Liver (tissue), 3 donors: ENCODE results near the gene STK11IP.

Source experiments
- CTCF ChIP-seq: fragments of 150-350 bp; IDR thresholded peaks from 2 replicates; pipeline ENCODE4 v1.5.1; 2017; ENCODE audit warnings: improper control_type of control experiment, low read depth, low read length; ENCODE audit not compliant: missing input control
- FOXA1 ChIP-seq: IDR thresholded peaks from 2 replicates; pipeline ENCODE4 v1.6.1; 2016; ENCODE audit warnings: antibody characterized with exemption
- GABPA ChIP-seq, 2 donors: IDR thresholded peaks in 1 of 2; conservative IDR thresholded peaks in 1 of 2; 2 replicates each; pipeline ENCODE4 v1.6.1; 2016; ENCODE audit warnings: antibody characterized with exemption in 2 of 2, mild to moderate bottlenecking in 1 of 2, moderate library complexity in 1 of 2
- HNF4G ChIP-seq: IDR thresholded peaks from 2 replicates; pipeline ENCODE4 v1.6.1; 2016; ENCODE audit warnings: antibody characterized with exemption
- JUND ChIP-seq, 2 donors: IDR thresholded peaks; 2 replicates each; pipeline ENCODE4 v1.6.1; 2016; ENCODE audit warnings: antibody characterized with exemption in 2 of 2
- MAX ChIP-seq: IDR thresholded peaks from 2 replicates; pipeline ENCODE4 v1.6.1; 2016; ENCODE audit warnings: antibody characterized with exemption
- NR2F2 ChIP-seq: IDR thresholded peaks from 2 replicates; pipeline ENCODE4 v1.6.1; 2016; ENCODE audit warnings: antibody characterized with exemption
- RAD21 ChIP-seq, 2 donors: IDR thresholded peaks; 2 replicates each; pipeline ENCODE4 v1.6.1; 2016; ENCODE audit warnings: antibody characterized with exemption in 2 of 2, mild to moderate bottlenecking in 2 of 2
- SP1 ChIP-seq: IDR thresholded peaks from 2 replicates; pipeline ENCODE4 v1.6.1; 2018; ENCODE audit warnings: antibody characterized with exemption, mild to moderate bottlenecking
- TAF1 ChIP-seq: conservative IDR thresholded peaks from 2 replicates; pipeline ENCODE4 v1.6.1; 2016; ENCODE audit warnings: antibody characterized with exemption, mild to moderate bottlenecking
- TF ChIP-seq, protein P1 (sequence below): IDR thresholded peaks from 2 replicates; pipeline ENCODE4 v1.6.1; 2016; ENCODE audit warnings: antibody characterized with exemption, mild to moderate bottlenecking
- TF ChIP-seq, protein P2 (sequence below): IDR thresholded peaks from 2 replicates; pipeline ENCODE4 v1.6.1; 2016; ENCODE audit warnings: antibody characterized with exemption
- TF ChIP-seq, protein P3 (sequence below): IDR thresholded peaks from 2 replicates; pipeline ENCODE4 v1.6.1; 2016; ENCODE audit warnings: antibody characterized with exemption
- donor health status: healthy.
- donor health status: healthy.

GRCh38 chr2:219569041-219569440, 28.6 kb upstream of the STK11IP start:
- no peak for TF ChIP-seq CTCF
- TF ChIP-seq JUND (IDR thresholded peaks at IDR 0.05): no peak
- no peak for TF ChIP-seq MAX
- TF ChIP-seq FOXA1: no peak
- no peak for TF ChIP-seq GABPA (IDR thresholded peaks at IDR 0.05 in 1 of 2, conservative IDR thresholded peaks at IDR 0.05 in 1 of 2)
- TF ChIP-seq SP1: no peak
- TF ChIP-seq, protein P1, sequence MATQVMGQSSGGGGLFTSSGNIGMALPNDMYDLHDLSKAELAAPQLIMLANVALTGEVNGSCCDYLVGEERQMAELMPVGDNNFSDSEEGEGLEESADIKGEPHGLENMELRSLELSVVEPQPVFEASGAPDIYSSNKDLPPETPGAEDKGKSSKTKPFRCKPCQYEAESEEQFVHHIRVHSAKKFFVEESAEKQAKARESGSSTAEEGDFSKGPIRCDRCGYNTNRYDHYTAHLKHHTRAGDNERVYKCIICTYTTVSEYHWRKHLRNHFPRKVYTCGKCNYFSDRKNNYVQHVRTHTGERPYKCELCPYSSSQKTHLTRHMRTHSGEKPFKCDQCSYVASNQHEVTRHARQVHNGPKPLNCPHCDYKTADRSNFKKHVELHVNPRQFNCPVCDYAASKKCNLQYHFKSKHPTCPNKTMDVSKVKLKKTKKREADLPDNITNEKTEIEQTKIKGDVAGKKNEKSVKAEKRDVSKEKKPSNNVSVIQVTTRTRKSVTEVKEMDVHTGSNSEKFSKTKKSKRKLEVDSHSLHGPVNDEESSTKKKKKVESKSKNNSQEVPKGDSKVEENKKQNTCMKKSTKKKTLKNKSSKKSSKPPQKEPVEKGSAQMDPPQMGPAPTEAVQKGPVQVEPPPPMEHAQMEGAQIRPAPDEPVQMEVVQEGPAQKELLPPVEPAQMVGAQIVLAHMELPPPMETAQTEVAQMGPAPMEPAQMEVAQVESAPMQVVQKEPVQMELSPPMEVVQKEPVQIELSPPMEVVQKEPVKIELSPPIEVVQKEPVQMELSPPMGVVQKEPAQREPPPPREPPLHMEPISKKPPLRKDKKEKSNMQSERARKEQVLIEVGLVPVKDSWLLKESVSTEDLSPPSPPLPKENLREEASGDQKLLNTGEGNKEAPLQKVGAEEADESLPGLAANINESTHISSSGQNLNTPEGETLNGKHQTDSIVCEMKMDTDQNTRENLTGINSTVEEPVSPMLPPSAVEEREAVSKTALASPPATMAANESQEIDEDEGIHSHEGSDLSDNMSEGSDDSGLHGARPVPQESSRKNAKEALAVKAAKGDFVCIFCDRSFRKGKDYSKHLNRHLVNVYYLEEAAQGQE: no peak
- TF ChIP-seq, protein P2, sequence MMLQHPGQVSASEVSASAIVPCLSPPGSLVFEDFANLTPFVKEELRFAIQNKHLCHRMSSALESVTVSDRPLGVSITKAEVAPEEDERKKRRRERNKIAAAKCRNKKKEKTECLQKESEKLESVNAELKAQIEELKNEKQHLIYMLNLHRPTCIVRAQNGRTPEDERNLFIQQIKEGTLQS: no peak
- TF ChIP-seq NR2F2: no peak
- TF ChIP-seq HNF4G: no peak
- TF ChIP-seq, protein P3, sequence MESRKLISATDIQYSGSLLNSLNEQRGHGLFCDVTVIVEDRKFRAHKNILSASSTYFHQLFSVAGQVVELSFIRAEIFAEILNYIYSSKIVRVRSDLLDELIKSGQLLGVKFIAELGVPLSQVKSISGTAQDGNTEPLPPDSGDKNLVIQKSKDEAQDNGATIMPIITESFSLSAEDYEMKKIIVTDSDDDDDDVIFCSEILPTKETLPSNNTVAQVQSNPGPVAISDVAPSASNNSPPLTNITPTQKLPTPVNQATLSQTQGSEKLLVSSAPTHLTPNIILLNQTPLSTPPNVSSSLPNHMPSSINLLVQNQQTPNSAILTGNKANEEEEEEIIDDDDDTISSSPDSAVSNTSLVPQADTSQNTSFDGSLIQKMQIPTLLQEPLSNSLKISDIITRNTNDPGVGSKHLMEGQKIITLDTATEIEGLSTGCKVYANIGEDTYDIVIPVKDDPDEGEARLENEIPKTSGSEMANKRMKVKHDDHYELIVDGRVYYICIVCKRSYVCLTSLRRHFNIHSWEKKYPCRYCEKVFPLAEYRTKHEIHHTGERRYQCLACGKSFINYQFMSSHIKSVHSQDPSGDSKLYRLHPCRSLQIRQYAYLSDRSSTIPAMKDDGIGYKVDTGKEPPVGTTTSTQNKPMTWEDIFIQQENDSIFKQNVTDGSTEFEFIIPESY: no peak
- no peak for TF ChIP-seq TAF1
- no peak for TF ChIP-seq RAD21 (IDR thresholded peaks at IDR 0.05)
